Astrocyte of the spinal cord (primary cell): ENCODE measurements around the gene KDM7A.

Experiments used
- DNase-seq: peaks from one replicate; pipeline ENCODE4 v3.0.0; 2011; ENCODE audit warnings: low read depth, low spot score
- H3K4me3 ChIP-seq: 2 replicates; pipeline ENCODE4 v1.5.1; 2011; ENCODE audit warnings: low read depth, mild to moderate bottlenecking, low read length, moderate library complexity
- CTCF ChIP-seq: IDR thresholded peaks from 2 replicates; pipeline ENCODE4 v1.5.1; 2012; ENCODE audit warnings: low read depth, mild to moderate bottlenecking, low read length, inconsistent platforms
- in situ Hi-C: cut with HindIII; loops from 2 replicates; pipeline ENCODE4 v1.10.0; 2017; ENCODE audit warnings: low sequenced_read_pairs

KDM7A gene

GRCh38 chr7:140145709-140146108, 31.1 kb downstream of the KDM7A start:
- in situ Hi-C loops = no loop called here
- no peak for TF ChIP-seq CTCF
- DNase-seq = no peak

GRCh38 chr7:140144821-140145220, 32.0 kb downstream of the KDM7A start:
- in situ Hi-C loops = no loop called here

More at GRCh38 chr7:140145709-140146108, 31.1 kb downstream of the KDM7A start:
- H3K4me3 ChIP-seq = no peak overlapping the region

GRCh38 chr7:140143997-140144396, 32.8 kb downstream of the KDM7A start:
- in situ Hi-C loops = no loop called here
- DNase-seq = no peak
- H3K4me3 ChIP-seq = no peak overlapping the region
- no peak for TF ChIP-seq CTCF

More at GRCh38 chr7:140144821-140145220, 32.0 kb downstream of the KDM7A start:
- TF ChIP-seq CTCF = no peak
- no peak for DNase-seq
- no peak overlapping the region for H3K4me3 ChIP-seq

GRCh38 chr7:140142031-140142430, 34.8 kb downstream of the KDM7A start:
- H3K4me3 ChIP-seq = no peak overlapping the region
- DNase-seq = no peak
- in situ Hi-C loops = no loop called here
- no peak for TF ChIP-seq CTCF

GRCh38 chr7:140141256-140141655, 35.5 kb downstream of the KDM7A start:
- no peak overlapping the region for H3K4me3 ChIP-seq
- no peak for DNase-seq
- in situ Hi-C loops = no loop called here
- no peak for TF ChIP-seq CTCF

- H3K4me3 ChIP-seq = no peak overlapping the region
- TF ChIP-seq CTCF = no peak
- in situ Hi-C loops = no loop called here
- no peak for DNase-seq
Measured at GRCh38 chr7:140137078-140137477, 39.7 kb downstream of the KDM7A start.

GRCh38 chr7:140136073-140136472, 40.7 kb downstream of the KDM7A start:
- H3K4me3 ChIP-seq = no peak overlapping the region
- in situ Hi-C loops = no loop called here
- TF ChIP-seq CTCF = no peak
- no peak for DNase-seq
